HAP-1 (cell line): Measurements from ENCODE around the gene SMCP.

ENCODE experiments used
- DNase-seq, 2 experiments: peaks; one replicate each; pipeline ENCODE4 v3.0.0-alpha.2; 2016 to 2020; ENCODE audit warnings: low spot score in 2 of 2
- H3K27me3 ChIP-seq: fragments of 250-450 bp; sonication (Bioruptor Pico); 2 replicates; pipeline ENCODE4 v1.5.1; 2020; ENCODE audit warnings: low read depth, mild to moderate bottlenecking, moderate library complexity
- H3K36me3 ChIP-seq: fragments of 250-450 bp; sonication (Bioruptor Pico); replicated peaks from 2 replicates; pipeline ENCODE4 v1.5.1; 2020; ENCODE audit warnings: mild to moderate bottlenecking
- H3K4me1 ChIP-seq: fragments of 250-450 bp; sonication (Bioruptor Pico); 2 replicates; pipeline ENCODE4 v1.5.1; 2020; ENCODE audit warnings: mild to moderate bottlenecking
- H3K4me3 ChIP-seq: fragments of 250-450 bp; sonication (Bioruptor Pico); 2 replicates; pipeline ENCODE4 v1.5.1; 2020; ENCODE audit warnings: mild to moderate bottlenecking, moderate library complexity
- H3K9me3 ChIP-seq: fragments of 250-450 bp; sonication (Bioruptor Pico); 2 replicates; pipeline ENCODE4 v1.5.1; 2020; ENCODE audit warnings: mild to moderate bottlenecking, moderate library complexity
- in situ Hi-C: fragments of 300-500 bp; cut with MboI; formaldehyde crosslinking; loops from 3 replicates; pipeline ENCODE4 v1.14.3; 2020; ENCODE audit warnings: low sequenced_read_pairs, inconsistent platforms, mixed read lengths

Gene SMCP

GRCh38 chr1:152878042-152878441 is at the start of gene SMCP:
Gene SMCP (plus strand): TSS chr1:152878322. CDS start chr1:152884423, 6,101 bp downstream.
- H3K27me3 ChIP-seq: no peaks in the 10 kb centered on the region; the same call in 1 of the 2 replicates
- no peaks in the 10 kb centered on the region for H3K36me3 ChIP-seq
- in situ Hi-C loops: no loop called here
- no peak within 1 kb of the TSS for H3K4me3 ChIP-seq
- no peaks in the 10 kb centered on the region for H3K9me3 ChIP-seq
- no peaks in the 10 kb centered on the region for H3K4me1 ChIP-seq
- DNase-seq: peak in 1 of 2 experiments; percentile 60

- Histone ChIP-seq H3K4me1 (no peaks in the 10 kb centered on the region), H3K9me3 (no peaks in the 10 kb centered on the region), H3K36me3 (no peaks in the 10 kb centered on the region), H3K4me3 (no peak overlapping the region), H3K27me3 (no peaks in the 10 kb centered on the region; the same call in 1 of the 2 replicates)
- no peak for DNase-seq
- in situ Hi-C loops: no loop called here
These were observed 41.3 kb upstream of the SMCP start for GRCh38 chr1:152836870-152837269.

- Histone ChIP-seq H3K4me3 (no peak within 1 kb of the TSS), H3K4me1 (no peaks in the 10 kb centered on the region), H3K9me3 (no peaks in the 10 kb centered on the region), H3K36me3 (no peaks in the 10 kb centered on the region), H3K27me3 (peaks cover 3% of the 10 kb centered on the region; the same call in 1 of the 2 replicates)
- no peak for DNase-seq
- in situ Hi-C loops: no loop called here
These were observed 35.6 kb upstream of the SMCP start, which contains the start of gene LCE6A for GRCh38 chr1:152842556-152842955. Gene LCE6A (plus strand): TSS chr1:152842856. CDS start chr1:152843521, 665 bp downstream.

GRCh38 chr1:152855661-152856060 is 22.5 kb upstream of the SMCP start:
- Histone ChIP-seq H3K36me3 (no peaks in the 10 kb centered on the region), H3K4me1 (no peaks in the 10 kb centered on the region), H3K27me3 (no peaks in the 10 kb centered on the region), H3K9me3 (no peaks in the 10 kb centered on the region), H3K4me3 (no peak overlapping the region)
- DNase-seq: no peak
- in situ Hi-C loops: no loop called here

- no peaks in the 10 kb centered on the region for H3K9me3 ChIP-seq
- no peak for DNase-seq
- no peaks in the 10 kb centered on the region for H3K36me3 ChIP-seq
- no peaks in the 10 kb centered on the region for H3K4me1 ChIP-seq
- H3K4me3 ChIP-seq: no peak overlapping the region
- H3K27me3 ChIP-seq: no peaks in the 10 kb centered on the region
- in situ Hi-C loops: no loop called here
These were observed 20.1 kb upstream of the SMCP start for GRCh38 chr1:152858062-152858461.

- in situ Hi-C loops: no loop called here
- Histone ChIP-seq H3K4me1 (no peaks in the 10 kb centered on the region), H3K27me3 (no peaks in the 10 kb centered on the region), H3K4me3 (no peak within 1 kb of the TSS), H3K9me3 (no peaks in the 10 kb centered on the region), H3K36me3 (no peaks in the 10 kb centered on the region)
- DNase-seq: no peak
These were observed 18.4 kb upstream of the SMCP start, which contains the start of gene LCE7A for GRCh38 chr1:152859696-152860095. Gene LCE7A (plus strand): TSS chr1:152859996. CDS start chr1:152860698, 702 bp downstream.

GRCh38 chr1:152860129-152860528 is 18.0 kb upstream of the SMCP start:
- Histone ChIP-seq H3K9me3 (no peaks in the 10 kb centered on the region), H3K4me1 (no peaks in the 10 kb centered on the region), H3K36me3 (no peaks in the 10 kb centered on the region), H3K27me3 (no peaks in the 10 kb centered on the region), H3K4me3 (no peak overlapping the region)
- in situ Hi-C loops: no loop called here
- no peak for DNase-seq

GRCh38 chr1:152861374-152861773 is 16.7 kb upstream of the SMCP start:
- no peaks in the 10 kb centered on the region for H3K27me3 ChIP-seq
- in situ Hi-C loops: no loop called here
- no peaks in the 10 kb centered on the region for H3K4me1 ChIP-seq
- no peak for DNase-seq
- H3K36me3 ChIP-seq: no peaks in the 10 kb centered on the region
- H3K4me3 ChIP-seq: no peak overlapping the region
- H3K9me3 ChIP-seq: no peaks in the 10 kb centered on the region

GRCh38 chr1:152864443-152864842 is 13.7 kb upstream of the SMCP start:
- Histone ChIP-seq H3K27me3 (no peaks in the 10 kb centered on the region), H3K4me1 (no peaks in the 10 kb centered on the region), H3K9me3 (no peaks in the 10 kb centered on the region), H3K36me3 (no peaks in the 10 kb centered on the region), H3K4me3 (no peak overlapping the region)
- in situ Hi-C loops: no loop called here
- DNase-seq: no peak

- in situ Hi-C loops: no loop called here
- no peaks in the 10 kb centered on the region for H3K27me3 ChIP-seq
- DNase-seq: no peak
- no peak overlapping the region for H3K4me3 ChIP-seq
- no peaks in the 10 kb centered on the region for H3K9me3 ChIP-seq
- no peaks in the 10 kb centered on the region for H3K4me1 ChIP-seq
- no peaks in the 10 kb centered on the region for H3K36me3 ChIP-seq
These were observed 11.8 kb upstream of the SMCP start for GRCh38 chr1:152866321-152866720.

GRCh38 chr1:152869808-152870419 is 8.2 kb upstream of the SMCP start:
- H3K4me1 ChIP-seq: no peaks in the 10 kb centered on the region
- peak; percentile 36 to 80 for DNase-seq
- no peak overlapping the region for H3K4me3 ChIP-seq
- in situ Hi-C loops: no loop called here
- no peaks in the 10 kb centered on the region for H3K9me3 ChIP-seq
- no peaks in the 10 kb centered on the region for H3K27me3 ChIP-seq
- no peaks in the 10 kb centered on the region for H3K36me3 ChIP-seq

- no peaks in the 10 kb centered on the region for H3K27me3 ChIP-seq
- H3K4me3 ChIP-seq: no peak overlapping the region
- no peaks in the 10 kb centered on the region for H3K9me3 ChIP-seq
- H3K4me1 ChIP-seq: no peaks in the 10 kb centered on the region
- DNase-seq: peak in 1 of 2 experiments; percentile 53
- no peaks in the 10 kb centered on the region for H3K36me3 ChIP-seq
- in situ Hi-C loops: no loop called here
These were observed 7.0 kb upstream of the SMCP start for GRCh38 chr1:152870831-152871730.

GRCh38 chr1:152871731-152872126 is 6.4 kb upstream of the SMCP start:
- DNase-seq: no peak
- in situ Hi-C loops: no loop called here
- Histone ChIP-seq H3K27me3 (no peaks in the 10 kb centered on the region; the same call in 1 of the 2 replicates), H3K9me3 (no peaks in the 10 kb centered on the region), H3K4me1 (no peaks in the 10 kb centered on the region), H3K4me3 (no peak overlapping the region), H3K36me3 (no peaks in the 10 kb centered on the region)

GRCh38 chr1:152873495-152873894 is 4.6 kb upstream of the SMCP start:
- no peaks in the 10 kb centered on the region for H3K4me1 ChIP-seq
- in situ Hi-C loops: no loop called here
- H3K36me3 ChIP-seq: no peaks in the 10 kb centered on the region
- no peaks in the 10 kb centered on the region for H3K9me3 ChIP-seq
- no peak for DNase-seq
- no peak overlapping the region for H3K4me3 ChIP-seq
- H3K27me3 ChIP-seq: no peaks in the 10 kb centered on the region; the same call in 1 of the 2 replicates
